GM19395 (cell line): ENCODE measurements around the gene SUGT1.

ENCODE experiments used
- ATAC-seq: cut with Tn5 transposase; IDR thresholded peaks from one replicate; pipeline ENCODE4 v1.9.1; 2021; ENCODE audit warnings: mild to moderate bottlenecking, moderate library complexity; ENCODE audit not compliant: unreplicated experiment

Gene SUGT1

GRCh38 chr13:52736891-52737290 is 84.3 kb downstream of the SUGT1 start:
- ATAC-seq, result no peak

GRCh38 chr13:52737451-52737850 is 84.8 kb downstream of the SUGT1 start:
- ATAC-seq, result no peak

- ATAC-seq, result no peak
Observed at GRCh38 chr13:52737965-52738364, 85.3 kb downstream of the SUGT1 start.

- ATAC-seq, result no peak
Observed at GRCh38 chr13:52738719-52739467, 86.3 kb downstream of the SUGT1 start.

- no peak for ATAC-seq
Observed at GRCh38 chr13:52739468-52740071, 86.9 kb downstream of the SUGT1 start, which contains the start of gene CNMD. Gene CNMD (minus strand): TSS chr13:52739820. CDS start chr13:52739701, 119 bp downstream.

- no peak for ATAC-seq
Observed at GRCh38 chr13:52743569-52743968, 90.9 kb downstream of the SUGT1 start.

GRCh38 chr13:52743988-52744387 is 91.4 kb downstream of the SUGT1 start:
- no peak for ATAC-seq

GRCh38 chr13:52744842-52745375 is 92.3 kb downstream of the SUGT1 start:
- ATAC-seq, result no peak

GRCh38 chr13:52746141-52746540 is 93.5 kb downstream of the SUGT1 start:
- no peak for ATAC-seq

GRCh38 chr13:52749419-52749818 is 96.8 kb downstream of the SUGT1 start:
- ATAC-seq, result no peak
